NOMO-1 (cell line): ENCODE measurements around the gene SLC38A8.
A peak's percentile ranks its signal among the peaks of the same experiment; 100 is the strongest.

Source experiments
- DNase-seq, 2 experiments: peaks; one replicate each; lab custom pipeline; 2025; ENCODE audit not compliant: unreplicated experiment in 2 of 2; lab: John Stamatoyannopoulos, UW

The SLC38A8 gene

GRCh38 chr16:84049403-84050060, 6.9 kb upstream of the SLC38A8 start:
- DNase-seq: no peak

- DNase-seq: no peak
Observed at GRCh38 chr16:84048871-84049270, 6.3 kb upstream of the SLC38A8 start.

GRCh38 chr16:84048270-84048669, 5.7 kb upstream of the SLC38A8 start:
- no peak for DNase-seq

- DNase-seq: no peak
Observed at GRCh38 chr16:84047626-84048025, 5.0 kb upstream of the SLC38A8 start.

- no peak for DNase-seq
Observed at GRCh38 chr16:84047206-84047605, 4.6 kb upstream of the SLC38A8 start.

GRCh38 chr16:84045818-84046470, 3.3 kb upstream of the SLC38A8 start:
- DNase-seq: no peak

- DNase-seq: no peak
Observed at GRCh38 chr16:84045001-84045817, 2.6 kb upstream of the SLC38A8 start.

- peak in 1 of 2 experiments; percentile 1 for DNase-seq
Observed at GRCh38 chr16:84044118-84044488, 1.5 kb upstream of the SLC38A8 start.

- DNase-seq: no peak
Observed at GRCh38 chr16:84043486-84044117, 1.0 kb upstream of the SLC38A8 start.

GRCh38 chr16:84042879-84043485, 387 bp upstream of the SLC38A8 start:
- no peak for DNase-seq

- DNase-seq: no peak
Observed at GRCh38 chr16:84041881-84042280, 714 bp downstream of the SLC38A8 start.

GRCh38 chr16:84040823-84041820, 1.5 kb downstream of the SLC38A8 start:
- DNase-seq: no peak

- DNase-seq: no peak
Observed at GRCh38 chr16:84040226-84040822, 2.3 kb downstream of the SLC38A8 start.

GRCh38 chr16:84039696-84040095, 2.9 kb downstream of the SLC38A8 start:
- DNase-seq: no peak

GRCh38 chr16:84038469-84038868, 4.1 kb downstream of the SLC38A8 start:
- no peak for DNase-seq

- DNase-seq: no peak
Observed at GRCh38 chr16:84036982-84037425, 5.6 kb downstream of the SLC38A8 start.

- DNase-seq: no peak
Observed at GRCh38 chr16:84036131-84036530, 6.5 kb downstream of the SLC38A8 start.

GRCh38 chr16:84034516-84034915, 8.1 kb downstream of the SLC38A8 start:
- DNase-seq: no peak
